ENCODE measurements around the gene TESK2. TPM values are rescaled to one million over a fixed set of nuclear protein-coding genes. Genes with fewer than 3 reads are reported as not detected.

Gene TESK2
- total RNA-seq, 6 experiments from 2014 or later: 2.7 to 5.5 (median 4.3) TPM

GRCh38 chr1:45488666-45489377 lies 2.1 kb downstream of the TESK2 start:
- ATAC-seq (no peak), DNase-seq (peak in 1 of 3 donors; percentile 21)
- intact Hi-C loops (cut with DNase I): no loop called here
- H3K27ac ChIP-seq: no peak overlapping the region
- H3K4me3 ChIP-seq: no peak overlapping the region
- no peaks in the 10 kb centered on the region for H3K27me3 ChIP-seq
- no peak for TF ChIP-seq CTCF (IDR thresholded peaks at IDR 0.05)
- no peak for TF ChIP-seq POLR2A (IDR thresholded peaks at IDR 0.05)
- H3K4me1 ChIP-seq: peaks cover 0 to 16% (median 0%) of the 10 kb centered on the region in 4 donors
- H3K36me3 ChIP-seq: no peaks in the 10 kb centered on the region
- H3K9me3 ChIP-seq: no peaks in the 10 kb centered on the region
- 68% methylated on average over 8 of the region's 10 CpGs for WGBS (ENCODE audit: insufficient coverage, low coverage, low lambda C conversion rate, missing lambda C conversion rate)

- H3K27me3 ChIP-seq: no peaks in the 10 kb centered on the region
- DNase-seq: no peak
- no peaks in the 10 kb centered on the region for H3K9me3 ChIP-seq
- ATAC-seq: no peak
- no peak overlapping the region for H3K27ac ChIP-seq
- TF ChIP-seq CTCF (IDR thresholded peaks at IDR 0.05) (no peak), POLR2A (IDR thresholded peaks at IDR 0.05) (no peak)
- no peaks in the 10 kb centered on the region for H3K36me3 ChIP-seq
- no peak overlapping the region for H3K4me3 ChIP-seq
- peaks cover 0 to 12% (median 0%) of the 10 kb centered on the region in 4 donors for H3K4me1 ChIP-seq
- intact Hi-C loops (cut with DNase I): no loop called here
Observed at GRCh38 chr1:45485949-45486348, 5.0 kb downstream of the TESK2 start.

- DNase-seq (peak in 1 of 3 donors; percentile 44), ATAC-seq (peak; percentile 34 to 74 (median 62))
- peak overlapping the region in 1 of 3 donors; percentile 25 for H3K27ac ChIP-seq
- intact Hi-C loops (cut with DNase I): no loop called here
- H3K36me3 ChIP-seq: no peaks in the 10 kb centered on the region
- H3K4me1 ChIP-seq: no peaks in the 10 kb centered on the region
- H3K27me3 ChIP-seq: no peaks in the 10 kb centered on the region
- 21% methylated on average over 5 of the region's 5 CpGs for WGBS (ENCODE audit: insufficient coverage, low coverage, low lambda C conversion rate, missing lambda C conversion rate)
- peak overlapping the region in 2 of 3 donors; percentile 17 to 30 for H3K4me3 ChIP-seq
- H3K9me3 ChIP-seq: no peaks in the 10 kb centered on the region
- TF ChIP-seq CTCF (IDR thresholded peaks at IDR 0.05): no peak
- TF ChIP-seq POLR2A (IDR thresholded peaks at IDR 0.05): no peak
Observed at GRCh38 chr1:45479039-45479748, 11.8 kb downstream of the TESK2 start.

GRCh38 chr1:45478121-45478814 lies 12.7 kb downstream of the TESK2 start:
- Histone ChIP-seq H3K27ac (no peak overlapping the region), H3K27me3 (no peaks in the 10 kb centered on the region), H3K9me3 (no peaks in the 10 kb centered on the region), H3K4me3 (no peak overlapping the region), H3K4me1 (no peaks in the 10 kb centered on the region), H3K36me3 (no peaks in the 10 kb centered on the region)
- TF ChIP-seq POLR2A (IDR thresholded peaks at IDR 0.05) (no peak), CTCF (IDR thresholded peaks at IDR 0.05) (no peak)
- intact Hi-C loops (cut with DNase I): no loop called here
- peak in 1 of 4 donors; percentile 13 for ATAC-seq
- 64% methylated on average over 4 of the region's 4 CpGs for WGBS (ENCODE audit: insufficient coverage, low coverage, low lambda C conversion rate, missing lambda C conversion rate)
- peak in 1 of 3 donors; percentile 30 for DNase-seq

All from right lobe of liver (tissue), 6 donors.